Measurements from ENCODE around the gene NUP160.
"Not testable (repeated sequence)": the region's sequence is repeated elsewhere in the genome, so short reads cannot be mapped to it uniquely, and the experiment has no call there.

Gene NUP160

GRCh38 chr11:47869544-47870393 is 21.6 kb upstream of the NUP160 start:
- no peak overlapping the region for H3K4me3 ChIP-seq (replicated peaks; ENCODE audit: low read depth, low read length)
- TF ChIP-seq CTCF (IDR thresholded peaks at IDR 0.05; ENCODE audit: low read length, missing control alignments) = no peak
- DNase-seq (ENCODE audit: low read depth) = no peak

GRCh38 chr11:47867823-47868222 is 19.7 kb upstream of the NUP160 start:
- TF ChIP-seq CTCF (IDR thresholded peaks at IDR 0.05; ENCODE audit: low read length, missing control alignments) = no peak
- no peak for DNase-seq (ENCODE audit: low read depth)
- H3K4me3 ChIP-seq (replicated peaks; ENCODE audit: low read depth, low read length) = no peak overlapping the region

- not testable (repeated sequence) for DNase-seq (ENCODE audit: low read depth)
Observed at GRCh38 chr11:47866892-47867291, 18.7 kb upstream of the NUP160 start.

GRCh38 chr11:47864901-47865300 is 16.8 kb upstream of the NUP160 start:
- H3K4me3 ChIP-seq (replicated peaks; ENCODE audit: low read depth, low read length) = no peak overlapping the region
- no peak for TF ChIP-seq CTCF (IDR thresholded peaks at IDR 0.05; ENCODE audit: low read length, missing control alignments)
- DNase-seq (ENCODE audit: low read depth) = no peak

More at GRCh38 chr11:47866892-47867291, 18.7 kb upstream of the NUP160 start:
- H3K4me3 ChIP-seq (replicated peaks; ENCODE audit: low read depth, low read length) = not testable (repeated sequence)

- no peak overlapping the region for H3K4me3 ChIP-seq (replicated peaks; ENCODE audit: low read depth, low read length)
- no peak for DNase-seq (ENCODE audit: low read depth)
- no peak for TF ChIP-seq CTCF (IDR thresholded peaks at IDR 0.05; ENCODE audit: low read length, missing control alignments)
Observed at GRCh38 chr11:47863898-47864430, 15.8 kb upstream of the NUP160 start.

- H3K4me3 ChIP-seq (replicated peaks; ENCODE audit: low read depth, low read length) = no peak overlapping the region
- DNase-seq (ENCODE audit: low read depth) = peak; percentile 78
- no peak for TF ChIP-seq CTCF (IDR thresholded peaks at IDR 0.05; ENCODE audit: low read length, missing control alignments)
Observed at GRCh38 chr11:47863189-47863897, 15.2 kb upstream of the NUP160 start.

- peak; percentile 70 for DNase-seq (ENCODE audit: low read depth)
- no peak for TF ChIP-seq CTCF (IDR thresholded peaks at IDR 0.05; ENCODE audit: low read length, missing control alignments)
Observed at GRCh38 chr11:47861728-47862127, 13.6 kb upstream of the NUP160 start.

More at GRCh38 chr11:47861728-47862127, 13.6 kb upstream of the NUP160 start:
- H3K4me3 ChIP-seq (replicated peaks; ENCODE audit: low read depth, low read length) = no peak overlapping the region

Measured in fibroblast of pulmonary artery (primary cell).